IPS-20b (cell line): ENCODE results near the gene FAM118A.
"Not testable (repeated sequence)": the region's sequence is repeated elsewhere in the genome, so short reads cannot be mapped to it uniquely, and the experiment has no call there.

Source experiments
- H3K27ac ChIP-seq: one replicate; pipeline ENCODE4 v1.5.1; 2013; ENCODE audit warnings: low read length
- H3K27me3 ChIP-seq: 2 replicates; pipeline ENCODE4 v1.6.1; 2013; ENCODE audit warnings: mild to moderate bottlenecking, low read length, inconsistent platforms; ENCODE audit not compliant: insufficient read depth
- H3K36me3 ChIP-seq: 2 replicates; pipeline ENCODE4 v1.6.1; 2013; ENCODE audit warnings: low read depth, mild to moderate bottlenecking, inconsistent platforms, low read length, moderate library complexity; ENCODE audit not compliant: insufficient read depth
- H3K4me1 ChIP-seq: 2 replicates; pipeline ENCODE4 v1.6.1; 2013; ENCODE audit warnings: mild to moderate bottlenecking, control low read depth, inconsistent platforms, low read length, moderate library complexity; ENCODE audit not compliant: insufficient read depth
- H3K4me3 ChIP-seq: 2 replicates; pipeline ENCODE4 v1.5.1; 2013; ENCODE audit warnings: mild to moderate bottlenecking, low read length, inconsistent platforms
- H3K9ac ChIP-seq: 2 replicates; pipeline ENCODE4 v1.6.1; 2013; ENCODE audit warnings: low read depth, mild to moderate bottlenecking, inconsistent platforms, low read length, moderate library complexity
- H3K9me3 ChIP-seq: 2 replicates; pipeline ENCODE4 v1.6.1; 2013; ENCODE audit warnings: mild to moderate bottlenecking, low read depth, low read length, inconsistent platforms; ENCODE audit not compliant: insufficient read depth

FAM118A gene

DNA sequence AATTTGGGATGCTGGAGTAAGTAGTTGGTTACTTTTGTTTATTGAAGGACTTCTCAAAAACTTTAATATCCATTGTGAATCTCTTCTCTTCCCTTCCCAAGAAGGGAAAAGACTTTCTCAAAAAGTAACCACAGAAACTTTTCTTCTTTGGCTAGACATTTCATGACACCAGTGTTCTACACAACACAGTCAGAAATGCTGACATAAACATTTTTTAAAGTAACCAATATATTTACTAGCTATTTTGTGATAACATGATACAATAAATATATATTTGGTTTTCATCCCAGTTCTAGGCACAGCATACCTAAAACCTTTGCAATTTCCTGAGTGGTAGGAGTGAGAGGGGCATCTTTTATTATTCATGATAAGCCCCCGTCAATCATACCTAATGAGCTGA, 47.8 kb downstream of the FAM118A start:
- Histone ChIP-seq H3K27ac (no peak overlapping the region), H3K9me3 (no peaks in the 10 kb centered on the region), H3K9ac (no peak overlapping the region), H3K4me1 (no peaks in the 10 kb centered on the region), H3K4me3 (no peak overlapping the region), H3K27me3 (no peaks in the 10 kb centered on the region), H3K36me3 (no peaks in the 10 kb centered on the region)

DNA sequence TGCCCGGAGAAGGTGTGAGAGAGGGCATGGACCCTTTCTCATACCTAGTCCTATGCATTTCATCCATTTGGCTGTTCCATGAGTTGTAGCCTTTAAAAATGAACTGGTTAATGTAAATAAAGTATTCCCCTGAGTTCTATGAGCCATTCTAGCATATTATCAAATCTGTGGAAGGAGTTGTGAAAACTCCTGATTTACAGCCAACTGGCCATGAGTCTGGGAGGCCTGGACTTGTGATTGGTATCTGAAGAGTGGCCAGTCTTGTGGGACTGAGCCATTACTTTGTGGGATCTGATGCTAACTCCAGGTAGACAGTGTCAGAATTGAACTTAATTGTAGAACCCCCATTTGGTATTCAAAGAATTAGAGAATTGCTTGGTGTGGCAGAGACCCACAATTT, 48.4 kb downstream of the FAM118A start:
- Histone ChIP-seq H3K36me3 (no peaks in the 10 kb centered on the region), H3K9me3 (no peaks in the 10 kb centered on the region), H3K9ac (no peak overlapping the region), H3K4me3 (no peak overlapping the region), H3K27me3 (no peaks in the 10 kb centered on the region), H3K4me1 (no peaks in the 10 kb centered on the region), H3K27ac (no peak overlapping the region)

GRCh38 chr22:45359627-45360026, 49.9 kb downstream of the FAM118A start:
- no peak overlapping the region for H3K4me3 ChIP-seq
- no peak overlapping the region for H3K27ac ChIP-seq
- H3K9ac ChIP-seq = no peak overlapping the region
- no peaks in the 10 kb centered on the region for H3K36me3 ChIP-seq
- no peaks in the 10 kb centered on the region for H3K27me3 ChIP-seq
- H3K4me1 ChIP-seq = no peaks in the 10 kb centered on the region
- H3K9me3 ChIP-seq = no peaks in the 10 kb centered on the region

- no peaks in the 10 kb centered on the region for H3K27me3 ChIP-seq
- no peaks in the 10 kb centered on the region for H3K36me3 ChIP-seq
- no peaks in the 10 kb centered on the region for H3K4me1 ChIP-seq
- H3K4me3 ChIP-seq = no peak overlapping the region
- H3K9ac ChIP-seq = no peak overlapping the region
- no peaks in the 10 kb centered on the region for H3K9me3 ChIP-seq
- H3K27ac ChIP-seq = no peak overlapping the region
Measured at GRCh38 chr22:45366713-45367112, 57.0 kb downstream of the FAM118A start.

DNA sequence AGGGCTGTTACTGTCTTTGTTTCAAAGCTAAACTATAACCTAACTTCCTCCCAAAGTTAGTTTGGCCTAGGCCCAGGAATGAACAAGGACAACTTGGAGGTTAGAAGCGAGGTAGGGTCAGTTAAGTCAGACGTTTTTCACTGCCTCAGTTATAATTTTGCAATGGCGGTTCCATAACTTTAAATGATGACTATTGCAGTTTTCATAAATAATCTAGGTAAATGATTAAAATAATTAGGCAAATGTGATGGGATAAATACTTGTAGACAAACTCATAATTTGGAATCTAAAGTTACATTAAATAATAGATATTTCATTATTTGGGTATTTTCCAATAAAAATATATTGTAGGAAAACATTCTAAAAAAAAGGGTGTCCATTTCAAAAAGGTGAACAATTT, 63.9 kb downstream of the FAM118A start:
- H3K36me3 ChIP-seq, H3K27me3 ChIP-seq, H3K4me1 ChIP-seq, H3K9ac ChIP-seq, H3K4me3 ChIP-seq, H3K27ac ChIP-seq: not testable (repeated sequence)
- H3K9me3 ChIP-seq = peaks cover 11% of the 10 kb centered on the region

DNA sequence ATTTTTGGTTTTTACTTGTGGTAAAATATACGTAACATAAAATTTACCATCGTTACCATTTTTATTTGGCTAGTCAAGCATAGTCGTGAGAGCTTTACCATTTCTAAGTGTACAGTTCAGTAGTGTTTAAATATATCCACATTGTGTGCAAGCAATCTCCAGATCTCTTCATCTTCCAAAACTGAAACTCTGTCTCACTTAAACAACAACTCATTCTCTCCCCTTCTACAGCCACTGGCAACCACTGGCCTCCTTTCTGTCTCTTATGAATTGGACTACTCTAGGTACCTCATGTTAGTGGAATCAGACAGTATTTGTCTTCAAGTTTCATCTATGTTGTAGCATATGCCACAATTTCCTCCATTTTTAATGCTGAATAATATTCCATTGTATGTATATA, 66.3 kb downstream of the FAM118A start:
- no peaks in the 10 kb centered on the region for H3K27me3 ChIP-seq
- peaks cover 11% of the 10 kb centered on the region for H3K9me3 ChIP-seq
- no peak overlapping the region for H3K4me3 ChIP-seq
- no peak overlapping the region for H3K27ac ChIP-seq
- no peaks in the 10 kb centered on the region for H3K4me1 ChIP-seq
- no peaks in the 10 kb centered on the region for H3K36me3 ChIP-seq
- H3K9ac ChIP-seq = no peak overlapping the region

GRCh38 chr22:45376703-45377102, 67.0 kb downstream of the FAM118A start:
- H3K27me3 ChIP-seq = no peaks in the 10 kb centered on the region
- H3K9ac ChIP-seq = no peak overlapping the region
- peaks cover 11% of the 10 kb centered on the region for H3K9me3 ChIP-seq
- no peaks in the 10 kb centered on the region for H3K4me1 ChIP-seq
- no peak overlapping the region for H3K4me3 ChIP-seq
- H3K27ac ChIP-seq = no peak overlapping the region
- no peaks in the 10 kb centered on the region for H3K36me3 ChIP-seq

DNA sequence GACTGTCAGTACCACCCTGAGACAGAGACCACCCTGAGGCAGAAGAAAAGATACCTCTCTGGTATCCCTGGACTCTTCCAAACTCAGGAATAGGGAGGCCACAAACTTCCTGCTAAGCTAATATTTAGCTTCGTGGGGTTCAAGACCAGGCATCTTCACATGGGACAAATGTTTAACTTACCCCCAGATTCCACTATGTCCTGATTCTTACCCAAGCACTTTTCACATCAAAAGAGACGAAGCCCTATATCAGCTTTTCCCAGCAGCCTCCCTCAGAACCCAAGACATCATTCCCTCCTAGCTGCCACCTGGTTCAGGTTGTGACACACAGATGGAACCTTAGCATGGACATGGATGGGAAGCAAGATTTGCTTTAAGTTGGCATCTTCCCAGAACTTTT, 71.6 kb downstream of the FAM118A start:
- H3K4me3 ChIP-seq = no peak overlapping the region
- H3K4me1 ChIP-seq = no peaks in the 10 kb centered on the region
- H3K36me3 ChIP-seq = no peaks in the 10 kb centered on the region
- H3K9ac ChIP-seq = no peak overlapping the region
- no peaks in the 10 kb centered on the region for H3K27me3 ChIP-seq
- H3K9me3 ChIP-seq = no peaks in the 10 kb centered on the region
- H3K27ac ChIP-seq = no peak overlapping the region

GRCh38 chr22:45389546-45389945, 79.8 kb downstream of the FAM118A start:
- no peak overlapping the region for H3K9ac ChIP-seq
- H3K36me3 ChIP-seq = no peaks in the 10 kb centered on the region
- H3K27me3 ChIP-seq = no peaks in the 10 kb centered on the region
- no peaks in the 10 kb centered on the region for H3K9me3 ChIP-seq
- no peak overlapping the region for H3K27ac ChIP-seq
- no peak overlapping the region for H3K4me3 ChIP-seq
- H3K4me1 ChIP-seq = no peaks in the 10 kb centered on the region
